Stimulated activated CD8-positive, alpha-beta memory T cell treated with anti-CD3 and anti-CD28 coated beads, Interleukin-12 subunit alpha, Interleukin-12 subunit beta, amount 100 ng/mL, for 24 hours (primary cell): ENCODE measurements around the gene NLGN1.

Experiments used
- DNase-seq: peaks from one replicate; pipeline ENCODE4 v3.0.0-alpha.2; 2020; ENCODE audit errors: extremely low read depth

The NLGN1 gene

DNA sequence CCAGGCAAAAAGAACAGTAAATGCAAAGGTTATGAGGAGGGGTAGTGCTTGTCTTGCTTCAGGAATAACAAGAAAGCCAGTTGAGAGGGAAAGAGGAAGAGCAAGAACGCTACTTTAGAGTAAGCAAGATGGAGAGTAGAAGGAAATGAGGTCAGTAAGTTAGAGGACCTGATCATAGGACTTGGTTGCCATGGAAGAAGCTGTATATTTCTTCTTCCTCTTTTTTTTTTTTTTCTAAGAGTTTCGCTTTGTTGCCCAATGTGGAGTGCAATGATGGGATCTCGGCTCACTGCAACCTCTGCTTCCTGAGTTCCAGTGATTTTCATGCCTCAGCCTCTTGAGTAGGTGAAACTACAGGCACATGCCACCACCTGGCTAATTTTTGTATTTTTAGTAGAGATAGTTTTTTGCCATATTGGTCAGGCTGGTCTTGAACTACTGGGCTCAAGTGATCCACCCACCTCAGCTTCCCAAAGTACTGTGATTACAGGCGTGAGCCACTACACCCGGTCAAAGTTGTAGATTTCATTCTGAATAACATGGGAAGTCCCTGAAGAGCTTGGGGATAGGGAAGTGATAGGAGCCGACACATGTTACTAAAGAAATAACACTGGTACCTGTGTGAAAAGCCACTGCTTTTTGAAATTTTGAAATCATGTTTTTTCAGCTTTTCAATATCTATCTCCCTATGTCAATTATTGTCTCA is 933.7 kb downstream of the NLGN1 start:
- no peak for DNase-seq

DNA sequence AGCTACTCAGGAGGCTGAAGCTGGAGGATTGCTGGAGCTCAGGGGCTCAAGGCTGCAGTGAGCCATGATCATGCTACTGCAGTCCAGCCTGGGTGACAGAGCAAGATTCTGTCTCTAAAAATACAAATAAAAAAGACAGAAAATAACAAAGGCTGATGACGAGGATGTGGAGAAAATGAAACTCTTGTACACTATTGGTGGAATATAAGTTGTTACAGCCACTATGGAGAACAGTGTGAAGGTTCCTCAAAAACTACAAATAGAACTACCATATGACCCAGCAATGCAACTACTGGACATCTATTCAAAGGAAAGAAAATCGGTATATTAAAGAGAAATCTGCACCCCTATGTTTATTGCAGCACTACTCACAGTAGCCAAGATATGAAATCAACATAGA is 934.8 kb downstream of the NLGN1 start:
- no peak for DNase-seq

DNA sequence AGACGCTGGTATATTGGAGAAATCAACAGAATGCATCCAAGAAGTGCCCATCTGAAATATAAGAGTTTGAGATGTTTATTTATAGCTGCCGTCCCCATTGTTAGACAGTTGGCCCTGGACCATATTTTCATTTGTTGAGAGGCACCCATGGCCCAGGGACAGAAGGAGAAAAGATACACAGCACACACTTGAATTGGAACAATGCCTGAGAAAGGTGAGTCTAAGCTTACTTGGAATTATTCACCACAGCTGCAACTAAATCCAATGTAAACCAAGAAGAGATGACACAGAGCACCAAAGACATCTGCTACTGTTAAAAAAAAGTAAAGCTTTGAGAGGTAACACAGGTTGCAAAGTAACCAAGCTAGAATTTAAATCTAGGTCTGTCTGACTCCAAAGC is 936.1 kb downstream of the NLGN1 start:
- no peak for DNase-seq

DNA sequence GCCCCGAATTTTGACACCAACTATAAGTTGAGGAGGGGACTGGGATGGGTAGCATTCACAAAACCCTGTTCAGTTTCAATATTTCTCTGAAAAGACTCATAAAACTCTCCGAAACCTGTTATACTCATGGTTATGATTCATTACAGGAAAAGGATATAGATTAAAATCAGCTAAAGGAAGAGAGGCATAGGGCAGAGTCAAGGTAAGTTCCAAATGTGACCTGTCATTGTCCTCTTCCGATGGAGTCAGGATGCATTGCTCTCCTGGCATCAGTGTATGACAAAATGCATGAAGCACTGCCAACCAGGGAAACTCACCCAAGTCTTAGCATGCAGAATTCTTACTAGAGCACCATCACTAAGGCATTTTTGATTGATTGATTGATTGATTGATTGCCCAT is 936.6 kb downstream of the NLGN1 start:
- DNase-seq = no peak

DNA sequence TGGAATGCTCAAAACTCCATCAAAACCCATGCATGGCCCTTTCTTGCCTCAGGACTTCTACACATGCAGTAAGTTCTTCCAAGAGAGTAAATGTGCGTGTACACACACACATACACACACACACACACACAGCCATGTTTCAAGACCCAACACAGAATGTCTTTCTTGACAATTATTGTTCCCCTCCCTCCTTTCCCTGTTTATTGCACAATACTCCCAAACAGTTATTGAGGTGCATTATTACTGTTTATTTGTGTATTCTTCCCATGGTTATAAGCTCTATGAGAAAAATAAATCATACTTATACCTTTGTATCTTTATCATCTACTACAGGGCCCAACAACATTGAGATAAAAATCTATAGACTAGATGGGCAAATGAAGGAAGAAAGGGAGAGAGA is 937.8 kb downstream of the NLGN1 start:
- DNase-seq = no peak

DNA sequence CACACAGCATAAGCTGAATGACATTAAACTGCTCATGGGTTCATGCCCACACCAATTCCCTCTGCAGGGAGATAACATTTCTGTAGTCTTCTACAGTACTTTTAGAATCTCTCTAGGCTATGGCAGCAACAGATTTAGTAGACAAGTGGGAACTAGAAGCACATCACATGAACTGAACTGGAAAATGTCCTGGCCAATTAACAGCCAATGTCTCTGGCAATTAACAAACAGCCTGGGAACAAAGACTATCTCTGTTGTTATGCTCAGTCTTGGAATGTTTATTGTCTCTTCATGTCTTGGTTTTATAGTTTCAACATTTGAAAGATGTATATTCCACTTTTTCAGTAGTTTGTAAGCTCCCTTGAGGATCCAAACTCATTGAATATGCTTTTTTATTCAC is 938.4 kb downstream of the NLGN1 start:
- DNase-seq = no peak
